ENCODE measurements around the gene PHTF2. TPM values are rescaled to one million over a fixed set of nuclear protein-coding genes. Genes with fewer than 3 reads are reported as not detected.

PHTF2 gene
- total RNA-seq, 1 experiment from 2014 or later = 20.3 TPM

GRCh38 chr7:77979219-77979618 lies 180.6 kb downstream of the PHTF2 start:
- TF ChIP-seq, protein P1, sequence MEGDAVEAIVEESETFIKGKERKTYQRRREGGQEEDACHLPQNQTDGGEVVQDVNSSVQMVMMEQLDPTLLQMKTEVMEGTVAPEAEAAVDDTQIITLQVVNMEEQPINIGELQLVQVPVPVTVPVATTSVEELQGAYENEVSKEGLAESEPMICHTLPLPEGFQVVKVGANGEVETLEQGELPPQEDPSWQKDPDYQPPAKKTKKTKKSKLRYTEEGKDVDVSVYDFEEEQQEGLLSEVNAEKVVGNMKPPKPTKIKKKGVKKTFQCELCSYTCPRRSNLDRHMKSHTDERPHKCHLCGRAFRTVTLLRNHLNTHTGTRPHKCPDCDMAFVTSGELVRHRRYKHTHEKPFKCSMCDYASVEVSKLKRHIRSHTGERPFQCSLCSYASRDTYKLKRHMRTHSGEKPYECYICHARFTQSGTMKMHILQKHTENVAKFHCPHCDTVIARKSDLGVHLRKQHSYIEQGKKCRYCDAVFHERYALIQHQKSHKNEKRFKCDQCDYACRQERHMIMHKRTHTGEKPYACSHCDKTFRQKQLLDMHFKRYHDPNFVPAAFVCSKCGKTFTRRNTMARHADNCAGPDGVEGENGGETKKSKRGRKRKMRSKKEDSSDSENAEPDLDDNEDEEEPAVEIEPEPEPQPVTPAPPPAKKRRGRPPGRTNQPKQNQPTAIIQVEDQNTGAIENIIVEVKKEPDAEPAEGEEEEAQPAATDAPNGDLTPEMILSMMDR (IDR thresholded peaks at IDR 0.05; ENCODE audit: unreplicated experiment) = no peak
- Mint-ChIP-seq H3K36me3 (ENCODE audit: insufficient read depth, unreplicated experiment) (no peaks in the 10 kb centered on the region), H3K4me1 (ENCODE audit: low read depth, unreplicated experiment) (no peaks in the 10 kb centered on the region), H3K27ac (ENCODE audit: unreplicated experiment) (no peak overlapping the region), H3K9me3 (ENCODE audit: low read depth, unreplicated experiment) (no peaks in the 10 kb centered on the region), H3K4me3 (ENCODE audit: low read depth, unreplicated experiment) (no peak overlapping the region), H3K27me3 (ENCODE audit: unreplicated experiment) (no peaks in the 10 kb centered on the region)
- intact Hi-C loops (cut with micrococcal nuclease; ENCODE audit: unreplicated experiment) = no loop called here
- CTCF ChIA-PET = no interaction called here
- no TSS peak for BruUV-seq (replicated peaks)
- DNase-seq = no peak

DNA sequence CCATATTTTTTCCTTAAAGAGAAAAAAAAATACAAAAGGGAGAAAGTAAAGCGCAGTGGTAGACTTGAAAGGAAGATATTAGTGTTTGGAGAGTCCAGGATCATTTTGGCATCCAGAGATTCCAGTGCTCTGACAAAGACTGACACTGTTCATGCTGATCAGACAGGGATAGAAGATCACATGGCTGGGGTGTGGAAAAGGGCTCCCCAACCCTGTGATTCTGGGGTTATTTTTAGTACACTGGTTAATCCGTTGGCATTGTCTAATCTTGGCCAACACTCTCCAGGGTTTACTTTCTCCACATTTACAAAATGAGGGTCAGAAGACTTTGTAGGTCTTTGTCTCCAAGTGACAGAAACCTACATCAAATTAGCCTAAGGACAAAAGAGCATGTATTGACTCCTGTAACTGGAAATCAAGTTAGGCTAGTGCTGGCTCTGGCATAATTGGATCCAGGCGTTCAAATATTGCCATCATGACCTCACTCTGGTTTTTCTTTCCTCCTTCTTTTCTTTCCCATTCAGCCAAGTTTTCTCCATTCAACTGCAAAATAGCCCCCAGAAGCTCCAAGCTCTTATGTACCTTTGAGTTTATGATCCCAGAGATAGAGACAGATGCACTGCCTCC lies 181.6 kb downstream of the PHTF2 start:
- no peak overlapping the region for H3K27ac Mint-ChIP-seq (ENCODE audit: unreplicated experiment)
- H3K9me3 Mint-ChIP-seq (ENCODE audit: low read depth, unreplicated experiment) = no peaks in the 10 kb centered on the region
- no peaks in the 10 kb centered on the region for H3K4me1 Mint-ChIP-seq (ENCODE audit: low read depth, unreplicated experiment)
- no peaks in the 10 kb centered on the region for H3K27me3 Mint-ChIP-seq (ENCODE audit: unreplicated experiment)
- H3K4me3 Mint-ChIP-seq (ENCODE audit: low read depth, unreplicated experiment) = no peak overlapping the region
- intact Hi-C loops (cut with micrococcal nuclease; ENCODE audit: unreplicated experiment) = no loop called here
- DNase-seq = no peak
- no peaks in the 10 kb centered on the region for H3K36me3 Mint-ChIP-seq (ENCODE audit: insufficient read depth, unreplicated experiment)
- CTCF ChIA-PET = no interaction called here
- TF ChIP-seq, protein P1 (IDR thresholded peaks at IDR 0.05; ENCODE audit: unreplicated experiment) = no peak
- no TSS peak for BruUV-seq (replicated peaks)

- Mint-ChIP-seq H3K4me3 (ENCODE audit: low read depth, unreplicated experiment) (no peak overlapping the region), H3K4me1 (ENCODE audit: low read depth, unreplicated experiment) (no peaks in the 10 kb centered on the region), H3K36me3 (ENCODE audit: insufficient read depth, unreplicated experiment) (no peaks in the 10 kb centered on the region), H3K27ac (ENCODE audit: unreplicated experiment) (no peak overlapping the region), H3K27me3 (ENCODE audit: unreplicated experiment) (no peaks in the 10 kb centered on the region), H3K9me3 (ENCODE audit: low read depth, unreplicated experiment) (no peaks in the 10 kb centered on the region)
- TF ChIP-seq, protein P1 (IDR thresholded peaks at IDR 0.05; ENCODE audit: unreplicated experiment) = no peak
- intact Hi-C loops (cut with micrococcal nuclease; ENCODE audit: unreplicated experiment) = no loop called here
- DNase-seq = no peak
- CTCF ChIA-PET = interaction anchor here (0.8 kb wide), 1 partner anchor 10 kb away, joined by 8 read pairs; no protein-coding TSS in a partner anchor
- BruUV-seq (replicated peaks) = no TSS peak
Measured at GRCh38 chr7:77982926-77983550, 184.5 kb downstream of the PHTF2 start.

DNA sequence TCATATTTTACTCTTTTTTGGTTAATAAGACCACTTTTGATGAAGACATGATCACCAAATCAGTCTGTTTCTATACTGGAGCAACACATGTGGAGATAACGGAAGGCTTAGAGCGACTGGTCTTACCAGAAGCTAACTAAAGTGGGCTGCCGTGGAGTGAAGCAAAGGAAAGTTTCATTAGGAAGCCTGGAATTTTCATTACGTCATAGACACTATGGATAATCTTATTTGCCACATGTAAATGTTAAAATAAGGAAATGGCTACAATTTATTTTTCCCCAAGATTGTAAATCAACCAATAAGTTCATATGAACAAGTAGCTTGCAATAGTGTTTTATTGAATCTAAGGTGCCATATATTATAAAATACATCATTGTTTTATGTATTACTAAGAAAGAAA lies 185.4 kb downstream of the PHTF2 start:
- BruUV-seq (replicated peaks) = no TSS peak

More for the DNA sequence above, 185.4 kb downstream of the PHTF2 start:
- CTCF ChIA-PET = interaction anchor here (0.8 kb wide), 1 partner anchor 9 kb away, joined by 8 read pairs; no protein-coding TSS in a partner anchor
- H3K27me3 Mint-ChIP-seq (ENCODE audit: unreplicated experiment) = no peaks in the 10 kb centered on the region
- no peaks in the 10 kb centered on the region for H3K36me3 Mint-ChIP-seq (ENCODE audit: insufficient read depth, unreplicated experiment)
- TF ChIP-seq, protein P1 (IDR thresholded peaks at IDR 0.05; ENCODE audit: unreplicated experiment) = no peak
- no peaks in the 10 kb centered on the region for H3K4me1 Mint-ChIP-seq (ENCODE audit: low read depth, unreplicated experiment)
- intact Hi-C loops (cut with micrococcal nuclease; ENCODE audit: unreplicated experiment) = no loop called here
- no peak for DNase-seq
- no peak overlapping the region for H3K27ac Mint-ChIP-seq (ENCODE audit: unreplicated experiment)
- H3K9me3 Mint-ChIP-seq (ENCODE audit: low read depth, unreplicated experiment) = no peaks in the 10 kb centered on the region
- no peak overlapping the region for H3K4me3 Mint-ChIP-seq (ENCODE audit: low read depth, unreplicated experiment)
